Tibial artery (tissue), 4 donors: ENCODE results near the gene OCIAD1.

Experiments used
- DNase-seq, 2 donors: peaks; one replicate each; pipeline ENCODE4 v3.0.0-alpha.2; 2019
- H3K27ac ChIP-seq, 2 donors: fragments of 200-600 bp; sonication (generic) in 1 of 2; 1 replicate in 1 of 2; 2 replicates in 1 of 2; pipeline ENCODE4 v1.5.1; 2018 to 2019; ENCODE audit warnings: mild to moderate bottlenecking in 1 of 2
- H3K27me3 ChIP-seq, 2 donors: fragments of 200-600 bp; sonication (generic) in 1 of 2; one replicate each; pipeline versions ENCODE4 v1.5.1 to v1.6.0; 2016 to 2019
- H3K36me3 ChIP-seq, 3 donors: fragments of 200-600 bp; sonication (generic) in 2 of 3; one replicate each; pipeline ENCODE4 v1.5.1; 2016 to 2019; ENCODE audit warnings: mild to moderate bottlenecking in 2 of 3
- H3K4me1 ChIP-seq, 4 donors: fragments of 200-600 bp; sonication (generic) in 2 of 4; 1 replicate in 3 of 4; 2 replicates in 1 of 4; pipeline ENCODE4 v1.5.1; 2016 to 2019
- H3K4me3 ChIP-seq, 2 donors: fragments of 200-600 bp; sonication (generic) in 1 of 2; 1 replicate in 1 of 2; 2 replicates in 1 of 2; pipeline ENCODE4 v1.5.1; 2018 to 2019; ENCODE audit warnings: mild to moderate bottlenecking in 2 of 2
- H3K9me3 ChIP-seq, 3 donors: fragments of 200-600 bp; sonication (generic) in 1 of 3; one replicate each; pipeline ENCODE4 v1.5.1; 2016 to 2019
- intact Hi-C: fragments of 100-400 bp; cut with DNase I; formaldehyde crosslinking; loops from one replicate; pipeline ENCODE4 v1.15.0; 2023; ENCODE audit warnings: low total_unique reads
- TF ChIP-seq, protein P1 (sequence below), 2 experiments: fragments of 200-600 bp in 1 of 2; fragments of 450-650 bp in 1 of 2; IDR thresholded peaks; one replicate each; pipeline ENCODE4 v1.5.1; 2017 to 2019; ENCODE audit warnings: antibody characterized with exemption in 2 of 2, mild to moderate bottlenecking in 1 of 2, moderate library complexity in 1 of 2

The OCIAD1 gene

GRCh38 chr4:48790561-48790960 lies 40.3 kb upstream of the OCIAD1 start:
- Histone ChIP-seq H3K4me3 (no peak overlapping the region), H3K27me3 (no peaks in the 10 kb centered on the region), H3K27ac (peak overlapping the region; percentile 78 to 81), H3K9me3 (no peaks in the 10 kb centered on the region), H3K36me3 (no peaks in the 10 kb centered on the region), H3K4me1 (peaks cover 0 to 44% (median 28%) of the 10 kb centered on the region in 4 donors)
- TF ChIP-seq, protein P1, sequence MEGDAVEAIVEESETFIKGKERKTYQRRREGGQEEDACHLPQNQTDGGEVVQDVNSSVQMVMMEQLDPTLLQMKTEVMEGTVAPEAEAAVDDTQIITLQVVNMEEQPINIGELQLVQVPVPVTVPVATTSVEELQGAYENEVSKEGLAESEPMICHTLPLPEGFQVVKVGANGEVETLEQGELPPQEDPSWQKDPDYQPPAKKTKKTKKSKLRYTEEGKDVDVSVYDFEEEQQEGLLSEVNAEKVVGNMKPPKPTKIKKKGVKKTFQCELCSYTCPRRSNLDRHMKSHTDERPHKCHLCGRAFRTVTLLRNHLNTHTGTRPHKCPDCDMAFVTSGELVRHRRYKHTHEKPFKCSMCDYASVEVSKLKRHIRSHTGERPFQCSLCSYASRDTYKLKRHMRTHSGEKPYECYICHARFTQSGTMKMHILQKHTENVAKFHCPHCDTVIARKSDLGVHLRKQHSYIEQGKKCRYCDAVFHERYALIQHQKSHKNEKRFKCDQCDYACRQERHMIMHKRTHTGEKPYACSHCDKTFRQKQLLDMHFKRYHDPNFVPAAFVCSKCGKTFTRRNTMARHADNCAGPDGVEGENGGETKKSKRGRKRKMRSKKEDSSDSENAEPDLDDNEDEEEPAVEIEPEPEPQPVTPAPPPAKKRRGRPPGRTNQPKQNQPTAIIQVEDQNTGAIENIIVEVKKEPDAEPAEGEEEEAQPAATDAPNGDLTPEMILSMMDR (IDR thresholded peaks at IDR 0.05), result no peak
- no peak for DNase-seq
- intact Hi-C loops, result no loop called here

DNA sequence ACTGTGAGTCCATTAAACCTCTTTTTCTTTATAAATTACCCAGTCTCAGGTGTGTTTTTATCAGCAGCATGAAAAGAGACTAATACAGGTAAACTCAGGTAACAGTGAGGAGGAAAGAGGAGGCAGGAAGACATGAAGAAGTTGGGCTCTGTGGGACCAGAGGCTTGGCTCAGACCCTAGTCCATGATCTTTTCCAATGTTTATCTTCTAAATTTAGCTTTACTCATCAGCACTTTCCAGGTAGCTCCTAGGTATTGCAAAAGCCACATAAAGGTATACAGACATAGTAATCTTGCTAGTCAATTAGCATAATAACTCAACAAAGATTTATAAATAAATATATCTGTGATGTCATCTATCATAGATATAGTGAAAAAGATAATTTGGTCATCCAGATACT lies 39.6 kb upstream of the OCIAD1 start:
- no peaks in the 10 kb centered on the region for H3K27me3 ChIP-seq
- H3K9me3 ChIP-seq, result no peaks in the 10 kb centered on the region
- no peaks in the 10 kb centered on the region for H3K36me3 ChIP-seq
- intact Hi-C loops, result no loop called here
- peaks cover 0 to 51% (median 28%) of the 10 kb centered on the region in 4 donors for H3K4me1 ChIP-seq
- H3K27ac ChIP-seq, result peak overlapping the region; percentile 78 to 81
- H3K4me3 ChIP-seq, result no peak overlapping the region
- no peak for DNase-seq
- TF ChIP-seq, protein P1 (IDR thresholded peaks at IDR 0.05), result no peak

- Histone ChIP-seq H3K36me3 (no peaks in the 10 kb centered on the region), H3K27me3 (no peaks in the 10 kb centered on the region), H3K9me3 (no peaks in the 10 kb centered on the region), H3K4me3 (no peak overlapping the region), H3K4me1 (peaks cover 0 to 62% (median 31%) of the 10 kb centered on the region in 4 donors), H3K27ac (peak overlapping the region; percentile 78 to 81)
- TF ChIP-seq, protein P1 (IDR thresholded peaks at IDR 0.05), result no peak
- intact Hi-C loops, result no loop called here
- DNase-seq, result no peak
Observed at GRCh38 chr4:48792348-48793006, 38.4 kb upstream of the OCIAD1 start.

- no peak overlapping the region for H3K4me3 ChIP-seq
- TF ChIP-seq, protein P1 (IDR thresholded peaks at IDR 0.05), result no peak
- H3K9me3 ChIP-seq, result no peaks in the 10 kb centered on the region
- H3K27me3 ChIP-seq, result no peaks in the 10 kb centered on the region
- DNase-seq, result no peak
- H3K27ac ChIP-seq, result peak overlapping the region; percentile 78 to 81
- no peaks in the 10 kb centered on the region for H3K36me3 ChIP-seq
- intact Hi-C loops, result no loop called here
- H3K4me1 ChIP-seq, result peaks cover 0 to 77% (median 29%) of the 10 kb centered on the region in 4 donors
Observed at GRCh38 chr4:48795108-48795507, 35.8 kb upstream of the OCIAD1 start.

DNA sequence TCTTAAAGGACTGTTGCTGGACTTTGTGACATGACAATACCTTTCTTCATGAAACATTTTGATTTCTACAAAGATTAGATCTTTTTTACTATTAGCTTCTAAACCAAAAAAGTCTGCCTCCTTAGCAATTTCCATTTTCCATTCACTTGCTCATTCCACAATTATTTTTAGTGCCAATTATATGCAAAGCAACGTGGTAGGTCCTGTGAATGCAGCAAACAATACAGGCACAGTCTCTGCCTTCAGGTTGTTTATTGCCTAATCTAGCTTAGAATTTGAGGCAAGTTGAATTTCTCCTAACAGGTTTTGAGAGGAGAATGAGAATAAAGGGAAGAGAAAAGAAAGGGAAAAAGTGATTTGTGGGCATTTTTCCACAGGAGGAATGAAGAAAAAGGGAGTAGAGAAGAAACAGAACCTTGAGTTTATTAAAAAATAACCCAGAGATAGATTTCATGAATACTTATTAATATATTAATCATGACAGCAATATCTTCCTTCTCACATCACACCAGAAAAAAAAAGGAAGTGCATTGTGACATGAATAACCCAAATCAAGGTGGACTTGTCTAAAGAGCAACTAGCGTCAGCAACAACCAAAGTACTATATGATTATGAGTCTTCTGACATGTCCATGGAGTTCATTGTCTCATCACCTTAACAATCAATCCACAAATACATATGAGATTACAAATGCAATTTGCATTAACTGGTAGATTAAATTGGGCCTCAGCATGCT lies 34.5 kb upstream of the OCIAD1 start:
- H3K27me3 ChIP-seq, result no peaks in the 10 kb centered on the region
- intact Hi-C loops, result no loop called here
- no peaks in the 10 kb centered on the region for H3K36me3 ChIP-seq
- no peak overlapping the region for H3K4me3 ChIP-seq
- no peaks in the 10 kb centered on the region for H3K9me3 ChIP-seq
- H3K27ac ChIP-seq, result peak overlapping the region; percentile 35 to 47
- no peak for DNase-seq
- H3K4me1 ChIP-seq, result peaks cover 0 to 74% (median 33%) of the 10 kb centered on the region in 4 donors
- TF ChIP-seq, protein P1 (IDR thresholded peaks at IDR 0.05), result no peak
